HG02870 (cell line): Measurements from ENCODE around the gene DLGAP4.

ENCODE experiments used
- ATAC-seq: cut with Tn5 transposase; IDR thresholded peaks from one replicate; pipeline ENCODE4 v1.9.1; 2021; ENCODE audit warnings: mild to moderate bottlenecking, moderate library complexity; ENCODE audit not compliant: unreplicated experiment

Gene DLGAP4

DNA sequence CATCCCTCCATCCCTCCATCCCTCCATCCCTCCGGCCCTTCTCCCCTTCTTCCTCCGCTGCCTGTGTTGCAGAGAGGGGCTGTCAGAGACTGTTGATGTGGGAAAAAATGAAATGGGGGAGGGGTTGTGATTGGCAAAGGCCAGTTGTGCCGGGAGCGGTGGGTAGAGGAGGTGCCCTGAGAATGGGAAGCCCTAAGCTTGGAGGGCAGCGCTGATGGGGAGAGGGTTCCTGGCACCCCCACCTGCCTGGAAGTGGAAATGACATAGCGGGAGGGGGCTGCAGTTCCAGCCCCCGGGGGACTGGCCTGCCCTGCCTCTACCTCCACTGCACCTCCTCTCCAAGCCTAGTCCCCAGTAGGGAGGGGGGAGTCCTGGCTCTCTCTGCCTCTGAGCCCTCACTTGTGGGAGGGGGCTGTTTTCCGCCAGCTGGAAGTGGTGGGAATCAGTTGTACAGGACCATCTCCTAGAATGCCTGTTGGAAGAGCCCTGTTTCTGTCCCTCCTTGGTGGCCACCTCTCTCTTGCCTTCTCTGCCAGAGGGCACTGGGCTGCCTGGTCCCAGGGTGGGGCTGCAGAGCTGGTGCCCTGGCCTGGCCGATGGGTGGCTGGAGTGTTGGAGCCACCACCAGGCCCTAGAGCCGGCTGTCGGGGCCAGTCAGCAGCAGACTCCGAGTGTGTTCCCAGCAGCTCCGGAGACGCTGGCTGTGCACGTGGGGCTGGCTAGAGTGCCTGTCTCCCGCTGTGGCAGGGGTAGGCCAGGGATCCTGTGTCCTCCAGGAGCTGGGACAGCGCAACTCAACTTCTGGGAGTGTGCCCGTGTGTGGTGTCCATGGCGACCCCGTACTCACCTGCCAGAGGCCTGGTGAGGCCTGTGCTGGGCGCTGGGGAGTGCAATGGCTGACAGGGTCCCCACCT lies 1.5 kb downstream of the DLGAP4 start:
- ATAC-seq: no peak

- ATAC-seq: no peak
Observed at GRCh38 chr20:36308353-36308752, 2.2 kb downstream of the DLGAP4 start.

- no peak for ATAC-seq
Observed at GRCh38 chr20:36308986-36309385, 2.8 kb downstream of the DLGAP4 start.

- no peak for ATAC-seq
Observed at GRCh38 chr20:36309643-36310042, 3.5 kb downstream of the DLGAP4 start.

DNA sequence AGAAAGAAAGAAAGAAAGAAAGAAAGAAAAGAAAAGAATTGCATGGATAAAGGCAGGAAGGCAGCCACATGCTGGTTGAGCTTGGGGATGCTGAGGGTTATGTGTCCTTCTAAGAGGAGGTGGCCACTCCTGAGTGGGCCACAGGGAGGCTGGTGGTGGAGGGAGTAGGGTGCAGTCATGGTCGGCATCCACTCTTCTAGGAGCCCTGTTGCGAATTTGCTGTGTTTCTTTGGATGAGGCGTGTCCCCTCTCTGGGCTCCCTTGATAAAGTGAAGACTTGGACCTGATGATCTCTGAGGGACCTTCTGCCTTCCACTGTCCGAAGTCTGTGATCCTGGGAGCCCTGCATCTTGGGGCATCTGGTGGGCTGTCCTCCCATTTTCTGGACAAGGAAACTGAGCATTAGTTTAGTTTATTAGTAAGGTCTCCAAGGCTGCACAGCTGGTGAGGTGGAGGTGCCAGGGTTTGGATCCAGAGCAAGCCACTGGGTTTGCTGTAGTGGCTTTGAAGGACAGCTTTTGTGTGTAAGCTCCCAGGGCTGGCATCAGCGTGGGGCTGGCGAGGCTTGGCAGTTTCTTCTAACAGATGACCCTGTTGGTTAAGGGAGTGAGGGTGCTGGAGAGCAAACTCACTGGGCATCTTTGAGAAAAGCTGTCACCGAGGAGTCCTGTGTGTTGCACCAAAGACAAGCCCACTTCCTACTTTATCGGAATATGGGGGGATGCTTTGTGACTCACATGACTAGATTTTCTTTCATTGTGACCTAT lies 4.3 kb downstream of the DLGAP4 start:
- no peak for ATAC-seq

- no peak for ATAC-seq
Observed at GRCh38 chr20:36311141-36311853, 5.2 kb downstream of the DLGAP4 start.

- ATAC-seq: no peak
Observed at GRCh38 chr20:36311854-36312723, 6.0 kb downstream of the DLGAP4 start.

GRCh38 chr20:36312724-36313441 lies 6.7 kb downstream of the DLGAP4 start:
- ATAC-seq: no peak

GRCh38 chr20:36313476-36313875 lies 7.3 kb downstream of the DLGAP4 start:
- no peak for ATAC-seq

DNA sequence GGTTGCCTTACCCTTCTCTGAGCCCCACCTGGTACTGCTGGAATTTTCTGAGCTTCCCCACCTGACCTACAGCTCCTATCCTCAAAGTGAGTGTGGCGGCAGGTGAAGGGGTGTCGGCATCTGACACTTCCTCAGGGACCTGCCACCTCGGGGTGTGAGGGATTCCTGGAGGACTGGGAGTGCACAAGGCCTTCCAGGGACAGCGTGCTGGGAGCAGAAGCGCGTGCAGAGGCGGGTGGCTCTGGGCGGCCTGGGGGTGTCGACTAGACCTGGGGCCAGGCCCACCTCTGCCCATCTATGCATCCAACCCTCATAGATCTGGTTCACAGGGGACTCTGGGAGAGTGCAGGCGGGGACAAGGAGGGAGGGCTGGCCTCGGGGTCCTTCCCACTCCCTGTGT lies 7.8 kb downstream of the DLGAP4 start:
- ATAC-seq: no peak

DNA sequence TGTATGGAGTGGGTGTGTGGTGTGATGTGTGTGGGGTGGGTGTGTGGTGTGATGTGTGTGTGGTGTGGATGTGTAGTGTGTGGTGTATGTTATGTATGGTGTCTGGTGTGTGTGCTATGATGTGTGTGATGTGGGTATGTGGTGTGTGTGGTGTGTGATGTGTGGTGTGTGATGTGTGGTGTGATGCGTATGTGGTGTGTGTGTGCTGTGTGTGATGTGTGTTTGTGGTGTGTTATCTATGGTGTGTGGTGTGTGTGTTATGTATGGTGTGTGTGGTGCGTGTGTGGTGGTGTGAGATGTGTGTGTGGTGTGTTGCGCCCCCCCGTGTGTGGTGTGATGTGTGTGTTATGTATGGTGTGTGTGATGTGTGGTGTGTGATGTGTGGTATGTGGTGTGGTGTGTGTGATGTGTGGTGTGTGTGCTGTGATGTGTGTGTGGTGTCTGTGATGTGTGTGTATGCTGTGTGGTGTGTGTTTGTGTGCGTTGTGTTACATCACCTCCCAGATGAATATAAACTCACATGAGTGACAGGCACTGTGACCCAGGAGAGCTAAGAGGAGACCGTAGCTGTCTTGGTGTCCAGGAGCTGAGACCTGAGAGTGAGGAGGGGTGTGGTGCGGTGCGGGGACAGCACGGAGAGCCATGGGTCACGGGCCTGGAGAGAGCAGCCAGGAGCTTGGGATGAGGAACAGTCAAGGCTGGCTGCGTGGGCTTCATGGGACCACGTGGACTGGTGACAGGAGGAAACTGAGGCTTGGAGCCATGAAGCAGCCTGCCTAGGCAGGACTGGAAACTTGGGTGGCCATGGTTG lies 8.8 kb downstream of the DLGAP4 start:
- ATAC-seq: no peak

- ATAC-seq: no peak
Observed at GRCh38 chr20:36315545-36316351, 9.6 kb downstream of the DLGAP4 start.

DNA sequence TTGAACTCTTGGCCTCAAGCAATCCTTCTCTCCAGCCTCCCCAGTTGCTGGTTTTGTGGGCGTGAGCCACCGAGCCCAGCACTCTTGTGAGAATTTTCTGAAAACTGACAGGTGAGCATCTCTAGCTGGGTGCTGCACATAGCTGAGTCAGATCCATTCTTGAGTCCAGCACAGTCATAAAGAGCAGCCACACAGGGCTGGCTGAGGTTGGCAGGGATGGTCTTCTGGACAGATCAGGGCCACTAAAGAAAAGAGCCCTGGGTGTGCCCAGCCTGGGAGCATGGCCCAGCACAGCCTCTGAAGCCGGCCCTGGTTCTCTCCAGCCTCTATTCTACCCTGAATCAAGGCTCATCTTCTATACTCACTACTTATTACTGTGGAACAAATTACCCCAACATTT lies 11.5 kb downstream of the DLGAP4 start:
- ATAC-seq: no peak

DNA sequence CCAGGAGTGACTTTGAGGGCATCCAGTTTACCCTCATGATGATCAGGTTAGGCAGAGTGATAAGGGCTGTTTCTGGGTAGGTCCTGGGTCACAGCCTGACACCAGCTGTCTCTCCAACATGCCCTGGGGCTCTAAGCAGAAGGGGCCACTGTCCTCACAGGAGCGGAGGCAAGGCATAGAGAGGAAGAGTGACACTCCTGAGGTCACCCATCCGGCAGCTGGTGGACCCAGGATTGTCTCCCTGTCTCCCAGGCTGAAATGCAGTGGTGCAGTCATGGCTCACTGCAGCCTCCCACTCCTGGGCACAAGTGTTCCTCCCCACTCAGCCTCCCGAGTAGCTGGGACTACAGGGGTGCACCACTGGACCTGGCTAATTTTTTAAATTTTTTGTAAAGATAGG lies 12.0 kb downstream of the DLGAP4 start:
- no peak for ATAC-seq

GRCh38 chr20:36319356-36320260 lies 13.5 kb downstream of the DLGAP4 start:
- ATAC-seq: no peak

GRCh38 chr20:36320261-36320897 lies 14.2 kb downstream of the DLGAP4 start:
- ATAC-seq: no peak
